H9 (cell line): ENCODE measurements around the gene ADAMTS17. TPM values are rescaled to one million over a fixed set of nuclear protein-coding genes. Genes with fewer than 3 reads are reported as not detected.
A peak's percentile ranks its signal among the peaks of the same experiment; 100 is the strongest.

Experiments
- DNase-seq: peaks from one replicate; pipeline ENCODE4 v3.0.0-alpha.2; 2017
- H2AFZ ChIP-seq: one replicate; pipeline ENCODE4 v1.6.1; 2013; ENCODE audit warnings: mild to moderate bottlenecking, low read length, control low read depth, moderate library complexity
- H2AK5ac ChIP-seq: 2 replicates; pipeline ENCODE4 v1.6.1; 2013; ENCODE audit warnings: low read length, control low read depth, mixed read lengths; ENCODE audit not compliant: insufficient read length
- H2BK120ac ChIP-seq: one replicate; pipeline ENCODE4 v1.6.1; 2013; ENCODE audit warnings: low read depth, mild to moderate bottlenecking, low read length, control low read depth, inconsistent platforms; ENCODE audit not compliant: poor library complexity, severe bottlenecking
- H2BK12ac ChIP-seq: 2 replicates; pipeline ENCODE4 v1.6.1; 2013; ENCODE audit warnings: low read length, control low read depth, mixed read lengths, low read depth; ENCODE audit not compliant: insufficient read length
- H2BK15ac ChIP-seq: 2 replicates; pipeline ENCODE4 v1.6.1; 2013; ENCODE audit warnings: low read depth, low read length, control low read depth
- H2BK20ac ChIP-seq: one replicate; pipeline ENCODE4 v1.6.1; 2013; ENCODE audit warnings: low read depth, mild to moderate bottlenecking, low read length, control low read depth, inconsistent platforms; ENCODE audit not compliant: poor library complexity, severe bottlenecking
- H2BK5ac ChIP-seq: 2 replicates; pipeline ENCODE4 v1.6.1; 2013; ENCODE audit warnings: low read length, control low read depth, mixed read lengths; ENCODE audit not compliant: insufficient read length
- H3K14ac ChIP-seq: 2 replicates; pipeline ENCODE4 v1.6.1; 2013; ENCODE audit warnings: low read length, control low read depth; ENCODE audit not compliant: insufficient read depth
- H3K18ac ChIP-seq: 2 replicates; pipeline ENCODE4 v1.6.1; 2013; ENCODE audit warnings: low read depth, mild to moderate bottlenecking, mixed read lengths, low read length, control low read depth; ENCODE audit not compliant: insufficient read length
- H3K23ac ChIP-seq: 2 replicates; pipeline ENCODE4 v1.6.1; 2013; ENCODE audit warnings: low read length, control low read depth, mixed read lengths, low read depth; ENCODE audit not compliant: insufficient read length
- H3K23me2 ChIP-seq: 2 replicates; pipeline ENCODE4 v1.6.1; 2013; ENCODE audit warnings: low read depth, mild to moderate bottlenecking, mixed read lengths, low read length, control low read depth; ENCODE audit not compliant: insufficient read length, poor library complexity, severe bottlenecking
- H3K27ac ChIP-seq: 2 replicates; pipeline ENCODE4 v1.5.1; 2013; ENCODE audit warnings: low read length, control low read depth, mixed read lengths, low read depth; ENCODE audit not compliant: insufficient read length
- H3K27me3 ChIP-seq: 2 replicates; pipeline ENCODE4 v1.6.1; 2013; ENCODE audit warnings: low read length, control low read depth, inconsistent platforms; ENCODE audit not compliant: insufficient read depth
- H3K4ac ChIP-seq: 2 replicates; pipeline ENCODE4 v1.6.1; 2013; ENCODE audit warnings: low read depth, mild to moderate bottlenecking, control low read depth, inconsistent platforms, low read length, moderate library complexity
- H3K4me1 ChIP-seq: 2 replicates; pipeline ENCODE4 v1.6.1; 2013; ENCODE audit warnings: low read length, control low read depth, inconsistent platforms; ENCODE audit not compliant: insufficient read depth
- H3K4me2 ChIP-seq: 2 replicates; pipeline ENCODE4 v1.6.1; 2013; ENCODE audit warnings: low read length, control low read depth, mixed read lengths; ENCODE audit not compliant: insufficient read length, insufficient read depth
- H3K56ac ChIP-seq: 2 replicates; pipeline ENCODE4 v1.6.1; 2013; ENCODE audit warnings: low read depth, mild to moderate bottlenecking, mixed read lengths, low read length, control low read depth; ENCODE audit not compliant: insufficient read length
- H3K79me1 ChIP-seq: 2 replicates; pipeline ENCODE4 v1.6.1; 2013; ENCODE audit warnings: low read depth, mild to moderate bottlenecking, moderate library complexity, low read length, control low read depth, inconsistent platforms; ENCODE audit not compliant: insufficient read depth, poor library complexity, severe bottlenecking
- H3K79me2 ChIP-seq: 2 replicates; pipeline ENCODE4 v1.6.1; 2013; ENCODE audit warnings: low read length, control low read depth, inconsistent platforms; ENCODE audit not compliant: insufficient read depth
- H3K9ac ChIP-seq: 2 replicates; pipeline ENCODE4 v1.6.1; 2013; ENCODE audit warnings: low read length, control low read depth, mixed read lengths; ENCODE audit not compliant: insufficient read length; ENCODE audit errors: extremely low read depth
- H3K9me3 ChIP-seq: one replicate; pipeline ENCODE4 v1.6.1; 2013; ENCODE audit warnings: low read depth, low read length, inconsistent platforms; ENCODE audit not compliant: control insufficient read depth
- H3T11ph ChIP-seq: one replicate; pipeline ENCODE4 v1.6.1; 2013; ENCODE audit warnings: mild to moderate bottlenecking, low read length, control low read depth, inconsistent platforms
- H4K20me1 ChIP-seq: one replicate; pipeline ENCODE4 v1.6.1; 2013; ENCODE audit not compliant: control insufficient read depth, insufficient read length, insufficient read depth
- H4K5ac ChIP-seq: 2 replicates; pipeline ENCODE4 v1.6.1; 2013; ENCODE audit warnings: low read depth, mild to moderate bottlenecking, mixed read lengths, low read length, control low read depth; ENCODE audit not compliant: insufficient read length
- H4K8ac ChIP-seq: replicated peaks from 2 replicates; pipeline ENCODE4 v1.6.1; 2013; ENCODE audit warnings: low read length, control low read depth, mixed read lengths, low read depth; ENCODE audit not compliant: insufficient read length
- H4K91ac ChIP-seq: 2 replicates; pipeline ENCODE4 v1.6.1; 2013; ENCODE audit warnings: low read depth, mild to moderate bottlenecking, moderate library complexity, mixed read lengths, low read length, control low read depth; ENCODE audit not compliant: insufficient read length
- H3K27ac Mint-ChIP-seq, 3 experiments: 2 replicates in 2 of 3; 3 replicates in 1 of 3; pipeline ENCODE4 v1.8.0; 2020 to 2021; ENCODE audit warnings: mixed read lengths in 3 of 3, mild to moderate bottlenecking in 1 of 3, moderate library complexity in 1 of 3
- H3K27me3 Mint-ChIP-seq: 2 replicates; pipeline ENCODE4 v1.8.0; 2021; ENCODE audit warnings: low read depth, mild to moderate bottlenecking, moderate library complexity, mixed read lengths
- H3K36me3 Mint-ChIP-seq, 3 experiments: 2 replicates in 2 of 3; 3 replicates in 1 of 3; pipeline ENCODE4 v1.8.0; 2020 to 2021; ENCODE audit warnings: low read depth in 3 of 3, mixed read lengths in 3 of 3; ENCODE audit not compliant: insufficient read depth in 1 of 3
- H3K4me1 Mint-ChIP-seq, 2 experiments: 2 replicates each; pipeline ENCODE4 v1.8.0; 2020; ENCODE audit warnings: mixed read lengths in 2 of 2
- H3K4me3 Mint-ChIP-seq, 2 experiments: 2 replicates in 1 of 2; 3 replicates in 1 of 2; pipeline ENCODE4 v1.8.0; 2020 to 2021; ENCODE audit warnings: mild to moderate bottlenecking in 2 of 2, mixed read lengths in 2 of 2, moderate library complexity in 1 of 2
- H3K9me3 Mint-ChIP-seq, 2 experiments: 2 replicates in 1 of 2; 3 replicates in 1 of 2; pipeline ENCODE4 v1.8.0; 2020; ENCODE audit warnings: mild to moderate bottlenecking in 2 of 2, mixed read lengths in 2 of 2, moderate library complexity in 1 of 2
- CTCF ChIP-seq: fragments of 200-600 bp; sonication (generic); conservative IDR thresholded peaks from 3 replicates; pipeline ENCODE4 v1.8.0; 2021; ENCODE audit warnings: antibody characterized with exemption, mild to moderate bottlenecking
- WGBS: extraction: QIAGEN DNeasy Blood & Tissue Kit; methylation state at CpG from one replicate; pipeline ENCODE4 v1.1.7; 2013; ENCODE audit warnings: missing lambda C conversion rate, low lambda C conversion rate, mixed read lengths; ENCODE audit not compliant: insufficient read length; ENCODE audit errors: extremely low coverage; 5-methylcytosine and 5-hydroxymethylcytosine counted together
- total RNA-seq: library from RNA; stranded (reverse); gene quantifications from 2 replicates; pipeline ENCODE4 v1.2.1, GENCODE V29; 2021

Gene ADAMTS17
- total RNA-seq, 1 experiment from 2014 or later: 2.9 TPM

DNA sequence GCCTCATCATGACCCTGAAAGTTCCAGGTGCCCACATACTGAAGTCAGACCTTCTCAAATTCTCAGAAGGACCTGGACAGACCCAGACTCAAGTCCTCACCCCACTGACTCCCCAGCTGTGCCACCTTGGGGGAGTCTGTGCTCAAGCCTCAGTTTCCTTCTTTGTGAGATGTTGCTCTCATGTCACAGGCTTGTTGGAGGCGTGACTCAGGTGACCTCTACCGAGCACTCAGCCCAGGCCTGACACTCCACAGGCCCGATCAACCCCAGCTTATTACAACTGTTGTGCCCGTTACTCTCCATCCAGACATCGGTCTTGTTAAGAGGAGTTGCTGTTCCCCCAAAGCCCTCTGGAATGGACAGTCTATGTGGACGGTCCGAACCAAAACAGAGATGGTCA is 332.4 kb downstream of the ADAMTS17 start:
- no peaks in the 10 kb centered on the region for H3K79me1 ChIP-seq
- no peak overlapping the region for H4K8ac ChIP-seq
- Mint-ChIP-seq H3K36me3 (no peaks in the 10 kb centered on the region), H3K4me1 (no peaks in the 10 kb centered on the region), H3K27me3 (peaks cover 9% of the 10 kb centered on the region), H3K27ac (peak overlapping the region in 1 of 3 experiments; percentile 73; a peak in 1 of 7 replicates), H3K9me3 (no peaks in the 10 kb centered on the region; a peak in 1 of 5 replicates), H3K4me3 (no peak overlapping the region; a peak in 1 of 5 replicates)
- H3K4me1 ChIP-seq: no peaks in the 10 kb centered on the region
- H2BK120ac ChIP-seq: no peak overlapping the region
- no peak overlapping the region for H2BK15ac ChIP-seq
- no peak overlapping the region for H3K9ac ChIP-seq
- H3K14ac ChIP-seq: no peak overlapping the region
- H2AFZ ChIP-seq: no peak overlapping the region
- no peak overlapping the region for H2BK12ac ChIP-seq
- no peaks in the 10 kb centered on the region for H3K9me3 ChIP-seq
- H2AK5ac ChIP-seq: no peak overlapping the region
- H3K56ac ChIP-seq: no peak overlapping the region
- no peak overlapping the region for H2BK5ac ChIP-seq
- no peak overlapping the region for H3K27ac ChIP-seq
- H3K23ac ChIP-seq: no peak overlapping the region
- no peak overlapping the region for H2BK20ac ChIP-seq
- WGBS: no CpG with 5 or more reads among the region's 7 CpGs
- no peak overlapping the region for H3K18ac ChIP-seq
- H3K79me2 ChIP-seq: no peaks in the 10 kb centered on the region
- H4K91ac ChIP-seq: no peak overlapping the region
- no peak overlapping the region for H3T11ph ChIP-seq
- H4K20me1 ChIP-seq: no peaks in the 10 kb centered on the region
- DNase-seq: no peak
- no peak overlapping the region for H4K5ac ChIP-seq
- H3K4ac ChIP-seq: no peak overlapping the region
- H3K27me3 ChIP-seq: no peaks in the 10 kb centered on the region
- H3K4me2 ChIP-seq: no peak overlapping the region
- H3K23me2 ChIP-seq: no peaks in the 10 kb centered on the region
- TF ChIP-seq CTCF: no peak
